DMS53 treated with DMSO at 0.1 percent for 48 hours (cell line): Measurements from ENCODE around the gene SUCO.
"Not testable (repeated sequence)": the region's sequence is repeated elsewhere in the genome, so short reads cannot be mapped to it uniquely, and the experiment has no call there.

Experiments
- DNase-seq: peaks from one replicate; lab custom pipeline; 2025; ENCODE audit not compliant: unreplicated experiment; lab: John Stamatoyannopoulos, UW

Gene SUCO

GRCh38 chr1:172559572-172560210 is 26.7 kb downstream of the SUCO start:
- no peak for DNase-seq

- no peak for DNase-seq
Observed at GRCh38 chr1:172561252-172561651, 28.3 kb downstream of the SUCO start.

GRCh38 chr1:172566196-172566997 is 33.4 kb downstream of the SUCO start:
- no peak for DNase-seq

- no peak for DNase-seq
Observed at GRCh38 chr1:172567720-172568119, 34.8 kb downstream of the SUCO start.

- DNase-seq = no peak
Observed at GRCh38 chr1:172574080-172574479, 41.1 kb downstream of the SUCO start.

GRCh38 chr1:172578586-172578985 is 45.6 kb downstream of the SUCO start:
- DNase-seq = no peak

GRCh38 chr1:172581273-172581672 is 48.3 kb downstream of the SUCO start:
- DNase-seq = no peak

GRCh38 chr1:172581779-172582178 is 48.8 kb downstream of the SUCO start:
- no peak for DNase-seq

- DNase-seq = no peak
Observed at GRCh38 chr1:172582889-172583288, 49.9 kb downstream of the SUCO start.

- DNase-seq = no peak
Observed at GRCh38 chr1:172585348-172585747, 52.4 kb downstream of the SUCO start.

GRCh38 chr1:172585861-172586260 is 52.9 kb downstream of the SUCO start:
- DNase-seq = no peak

- DNase-seq = no peak
Observed at GRCh38 chr1:172588296-172589291, 55.6 kb downstream of the SUCO start.

- no peak for DNase-seq
Observed at GRCh38 chr1:172589553-172589952, 56.6 kb downstream of the SUCO start.

- DNase-seq = not testable (repeated sequence)
Observed at GRCh38 chr1:172591429-172591828, 58.5 kb downstream of the SUCO start.

GRCh38 chr1:172595066-172595465 is 62.1 kb downstream of the SUCO start:
- DNase-seq = not testable (repeated sequence)

GRCh38 chr1:172596782-172597181 is 63.8 kb downstream of the SUCO start:
- DNase-seq = not testable (repeated sequence)

GRCh38 chr1:172599912-172600311 is 67.0 kb downstream of the SUCO start:
- DNase-seq = no peak

- DNase-seq = no peak
Observed at GRCh38 chr1:172600615-172601014, 67.7 kb downstream of the SUCO start.

GRCh38 chr1:172601046-172601630 is 68.2 kb downstream of the SUCO start:
- no peak for DNase-seq

- DNase-seq = no peak
Observed at GRCh38 chr1:172602706-172603105, 69.8 kb downstream of the SUCO start.

- DNase-seq = no peak
Observed at GRCh38 chr1:172603816-172604215, 70.9 kb downstream of the SUCO start.
